ENCODE measurements around the gene STRN4.

STRN4 gene

GRCh38 chr19:46689358-46689757 lies 56.9 kb downstream of the STRN4 start:
- ChIA-PET CTCF (interaction anchor here (4.6 to 8.5 kb wide), 2 partner anchors 15 to 27 kb away, joined by 18 to 83 read pairs; partner anchors contain the start of gene DACT3), POLR2A (no interaction called here)
- TF ChIP-seq CTCF (IDR thresholded peaks at IDR 0.05; ENCODE audit: insufficient read depth, low read length, missing control alignments), result no peak
- no peak overlapping the region for H3K4me3 ChIP-seq (ENCODE audit: low read depth, low read length)
- no peak for DNase-seq (ENCODE audit: low read depth, low spot score)

GRCh38 chr19:46687438-46688145 lies 58.7 kb downstream of the STRN4 start:
- ChIA-PET CTCF (interaction anchor here (0.7 to 8.5 kb wide), 6 partner anchors 10 to 74 kb away, joined by 3 to 83 read pairs (median 5); partner anchors contain the start of gene DACT3), POLR2A (interaction anchor here (0.6 kb wide), 2 partner anchors 26 to 29 kb away, joined by 3 read pairs; no protein-coding TSS in a partner anchor)
- H3K4me3 ChIP-seq (ENCODE audit: low read depth, low read length), result no peak overlapping the region
- TF ChIP-seq CTCF (IDR thresholded peaks at IDR 0.05; ENCODE audit: insufficient read depth, low read length, missing control alignments), result no peak
- DNase-seq (ENCODE audit: low read depth, low spot score), result no peak

GRCh38 chr19:46685189-46685588 lies 61.1 kb downstream of the STRN4 start:
- DNase-seq (ENCODE audit: low read depth, low spot score), result no peak
- TF ChIP-seq CTCF (IDR thresholded peaks at IDR 0.05; ENCODE audit: insufficient read depth, low read length, missing control alignments), result no peak
- ChIA-PET POLR2A (no interaction called here), CTCF (interaction anchor here (2.5 to 3.4 kb wide), 2 partner anchors 19 to 23 kb away, joined by 14 to 16 read pairs; partner anchors contain the start of gene DACT3)
- no peak overlapping the region for H3K4me3 ChIP-seq (ENCODE audit: low read depth, low read length)

- H3K4me3 ChIP-seq (ENCODE audit: low read depth, low read length), result no peak overlapping the region
- TF ChIP-seq CTCF (IDR thresholded peaks at IDR 0.05; ENCODE audit: insufficient read depth, low read length, missing control alignments), result no peak
- no peak for DNase-seq (ENCODE audit: low read depth, low spot score)
- POLR2A ChIA-PET, result no interaction called here
- CTCF ChIA-PET, result interaction anchor here (1.0 to 7.0 kb wide), 3 partner anchors 16 to 64 kb away, joined by 3 to 39 read pairs (median 5); no protein-coding TSS in a partner anchor
Measured at GRCh38 chr19:46678110-46678732, 68.0 kb downstream of the STRN4 start.

GRCh38 chr19:46674416-46675178 lies 71.7 kb downstream of the STRN4 start:
- CTCF ChIA-PET, result interaction anchor here (0.6 to 7.0 kb wide), 6 partner anchors 10 to 60 kb away, joined by 3 to 39 read pairs (median 4); no protein-coding TSS in a partner anchor
- no peak for DNase-seq (ENCODE audit: low read depth, low spot score)
- POLR2A ChIA-PET, result no interaction called here
- TF ChIP-seq CTCF (IDR thresholded peaks at IDR 0.05; ENCODE audit: insufficient read depth, low read length, missing control alignments), result no peak
- no peak overlapping the region for H3K4me3 ChIP-seq (ENCODE audit: low read depth, low read length)
